ENCODE data around the gene SYNE4.
"Not testable (repeated sequence)": the region's sequence is repeated elsewhere in the genome, so short reads cannot be mapped to it uniquely, and the experiment has no call there.

Gene SYNE4

DNA sequence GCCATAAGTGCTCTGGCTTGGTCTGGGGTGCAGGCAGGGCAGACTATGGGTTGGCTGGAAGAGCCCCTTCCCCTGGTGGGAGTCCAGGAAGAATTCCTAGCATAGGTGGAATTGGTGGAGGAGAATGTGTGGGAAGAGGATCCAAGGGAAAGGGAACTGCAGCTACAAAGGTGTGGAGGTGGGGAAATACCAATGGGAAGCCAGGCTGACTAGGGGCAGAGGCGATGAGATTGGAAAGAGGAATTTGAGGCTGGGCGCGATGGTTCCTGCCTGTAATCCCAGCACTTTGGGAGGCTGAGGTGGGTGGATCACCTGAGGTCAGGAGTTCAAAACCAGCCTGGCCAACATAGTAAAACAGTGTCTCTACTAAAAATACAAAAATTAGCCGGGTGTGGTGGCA, 18.5 kb downstream of the SYNE4 start:
- no peak for DNase-seq (ENCODE audit: low read depth)

DNA sequence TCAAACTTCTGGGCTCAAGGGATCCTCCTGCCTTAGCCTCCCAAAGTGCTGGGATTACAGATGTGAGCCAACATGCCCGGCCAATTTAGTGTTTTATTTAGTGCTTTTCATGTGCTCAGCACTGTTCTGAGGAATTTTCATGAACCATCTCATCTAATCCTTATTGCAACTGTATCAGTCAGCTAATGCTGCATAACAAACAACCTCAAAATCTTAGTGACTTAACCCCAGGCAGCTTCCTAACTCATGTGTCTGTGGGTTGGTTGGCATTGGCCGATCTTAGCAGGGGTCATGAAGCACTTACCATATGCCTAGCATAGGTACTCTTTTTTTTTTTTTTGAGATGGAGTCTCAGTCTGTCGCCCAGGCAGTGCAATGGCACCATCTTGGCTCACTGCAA, 19.8 kb downstream of the SYNE4 start:
- no peak for DNase-seq (ENCODE audit: low read depth)

DNA sequence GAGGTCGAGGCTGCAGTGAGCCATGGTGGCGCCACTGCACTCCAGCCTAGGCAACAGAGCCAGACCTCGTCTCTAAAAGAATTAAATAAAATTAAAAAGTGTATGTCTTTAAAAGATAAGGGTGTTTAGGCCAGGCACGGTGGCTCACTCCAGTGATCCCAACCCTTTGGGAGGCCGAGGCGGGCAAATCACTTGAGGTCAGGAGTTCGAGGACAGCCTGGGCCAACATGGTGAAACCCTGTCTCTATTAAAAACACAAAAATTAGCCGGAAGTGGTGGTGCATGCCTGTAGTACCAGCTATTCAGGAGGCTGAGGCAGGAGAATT, 21.1 kb downstream of the SYNE4 start:
- no peak for DNase-seq (ENCODE audit: low read depth)

DNA sequence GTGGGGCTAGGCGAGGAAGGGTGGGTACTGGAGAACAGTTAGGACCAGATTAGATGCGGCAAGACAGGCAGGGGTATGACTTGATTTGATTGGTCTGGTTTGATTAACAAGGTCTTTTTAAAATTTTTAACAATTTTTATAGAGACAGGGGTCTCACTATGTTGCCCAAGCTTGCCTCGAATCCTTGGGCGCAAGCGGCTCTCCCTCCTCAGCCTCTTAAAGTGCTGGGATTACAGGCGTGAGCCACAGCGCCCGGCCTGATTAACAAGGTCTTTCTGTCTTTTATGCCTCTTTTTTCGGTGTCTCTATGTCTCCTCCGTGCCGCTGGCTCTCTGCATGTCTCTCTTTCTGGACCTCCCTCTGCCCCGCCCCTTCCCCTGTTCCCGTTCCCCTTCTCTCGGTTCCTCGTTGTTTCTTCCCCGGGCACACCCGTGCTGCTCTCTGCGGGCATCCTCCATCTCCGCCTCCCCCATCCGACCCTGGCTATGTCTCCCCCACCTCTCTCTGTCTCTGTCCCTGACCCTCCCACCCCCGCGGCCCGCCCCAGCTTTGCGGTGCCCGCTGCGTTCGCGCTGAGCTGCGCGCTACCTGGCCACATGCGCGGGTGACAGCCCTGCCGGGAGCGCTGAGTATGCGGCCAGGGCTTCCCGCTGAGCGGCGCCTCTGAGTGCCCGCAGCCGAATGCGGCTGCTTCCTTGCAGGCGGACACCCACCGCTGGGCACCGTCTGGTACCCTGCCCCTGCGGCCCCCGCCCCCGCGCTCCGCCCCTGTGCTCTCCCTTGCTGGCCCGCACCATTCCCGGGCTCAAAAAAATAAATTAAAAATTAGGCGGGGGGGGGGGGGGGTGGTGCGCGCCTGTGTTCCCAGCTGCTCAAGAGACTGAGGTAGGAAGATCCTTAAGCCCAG, 21.7 kb downstream of the SYNE4 start:
- no peak for DNase-seq (ENCODE audit: low read depth)

DNA sequence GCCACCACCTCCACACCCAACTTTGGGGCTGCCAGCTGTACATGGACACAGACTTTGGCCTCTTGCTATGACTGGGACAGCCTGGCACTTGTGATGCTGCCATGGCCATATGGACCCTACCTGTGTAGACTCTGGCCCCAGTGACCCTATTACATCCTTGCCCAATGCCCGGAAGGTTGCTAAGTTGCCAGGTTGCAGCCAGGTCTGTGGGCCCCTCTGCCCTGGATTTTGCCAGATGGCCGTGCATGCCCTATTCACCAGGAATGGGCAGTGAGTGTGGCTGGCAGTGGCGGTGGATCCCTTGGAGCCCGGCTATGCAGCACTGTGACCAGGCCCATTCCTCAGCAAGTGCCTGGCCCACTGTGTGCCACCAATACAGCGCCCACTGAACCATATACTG, 22.5 kb downstream of the SYNE4 start:
- DNase-seq (ENCODE audit: low read depth): no peak

DNA sequence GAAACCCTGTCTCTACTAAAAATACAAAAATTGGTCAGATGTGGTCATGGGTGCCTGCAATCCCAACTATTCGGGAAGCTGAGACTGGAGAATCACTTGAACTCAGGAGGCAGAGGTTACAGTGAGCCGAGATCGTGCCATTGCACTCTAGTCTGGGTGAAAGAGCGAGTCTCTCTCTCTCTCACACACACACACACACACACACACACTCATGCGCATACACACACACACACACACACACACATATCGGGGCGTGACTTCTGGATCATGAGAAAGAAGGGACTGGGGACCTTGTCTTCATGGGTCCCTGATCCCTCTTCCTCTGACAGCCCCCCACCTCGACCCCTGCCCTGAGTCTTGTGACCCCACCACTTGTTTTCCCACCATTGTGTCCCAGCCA, 25.4 kb downstream of the SYNE4 start:
- DNase-seq (ENCODE audit: low read depth): no peak

DNA sequence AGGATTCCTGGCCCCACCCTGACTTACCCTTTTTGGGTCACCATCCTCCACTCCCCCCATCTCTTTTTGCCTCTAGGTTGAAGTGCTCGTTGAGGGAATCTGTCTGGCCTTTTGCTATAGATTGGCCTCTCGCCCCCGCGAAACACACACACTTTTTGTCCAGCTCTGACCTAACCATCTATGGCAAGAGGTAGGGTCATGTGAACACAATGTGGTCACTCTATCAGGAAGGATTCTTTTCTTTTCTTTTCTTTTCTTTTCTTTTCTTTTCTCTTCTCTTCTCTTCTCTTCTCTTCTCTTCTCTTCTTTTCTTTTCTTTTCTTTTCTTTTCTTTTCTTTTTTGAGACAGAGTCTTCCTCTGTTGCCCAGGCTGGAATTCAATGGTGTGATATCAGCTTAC, 27.6 kb downstream of the SYNE4 start:
- not testable (repeated sequence) for DNase-seq (ENCODE audit: low read depth)

DNA sequence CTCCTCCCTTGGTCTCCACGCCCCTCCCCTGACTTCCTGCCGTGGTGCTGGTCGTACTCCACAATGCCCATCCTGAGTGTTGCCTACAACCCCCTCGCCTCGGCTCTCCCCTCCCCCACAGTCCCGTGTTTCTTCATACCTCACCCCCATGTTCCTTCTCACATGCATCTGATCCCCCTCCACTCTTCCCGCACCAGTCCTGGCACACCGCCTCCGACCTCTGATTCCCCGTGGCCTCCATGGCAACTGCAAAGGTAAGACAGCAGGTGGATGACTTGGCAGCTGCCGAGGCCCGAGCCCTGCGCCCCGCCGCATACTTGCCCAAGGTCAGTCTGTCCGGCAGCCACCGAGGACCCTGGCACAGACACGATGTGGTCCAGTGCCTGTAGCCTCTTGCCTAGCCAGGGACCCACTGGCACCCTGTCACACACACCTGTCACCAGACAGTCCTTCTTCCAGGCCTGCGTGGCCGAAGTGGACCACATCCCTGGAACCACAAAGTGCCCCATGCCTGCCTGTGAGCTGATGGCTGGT, 29.7 kb downstream of the SYNE4 start:
- DNase-seq (ENCODE audit: low read depth): no peak

DNA sequence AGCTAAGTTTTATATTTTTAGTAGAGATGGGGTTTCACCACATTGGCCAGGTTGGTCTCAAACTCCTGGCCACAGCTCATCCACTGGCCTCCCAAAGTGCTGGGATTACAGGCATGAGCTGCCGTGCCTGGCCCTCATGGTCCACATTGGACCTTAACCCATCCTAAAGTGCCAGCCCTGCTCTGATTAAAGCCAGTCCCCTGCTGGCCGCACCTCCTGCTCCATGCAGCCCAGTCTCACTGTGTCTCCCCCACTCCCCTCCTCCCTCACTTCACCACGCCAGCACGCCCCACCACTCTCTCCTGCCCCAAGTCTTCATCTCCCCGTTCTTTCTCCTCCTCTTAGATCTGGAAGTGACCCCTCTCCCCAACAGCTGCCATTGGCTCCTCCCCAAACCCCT, 30.3 kb downstream of the SYNE4 start:
- no peak for DNase-seq (ENCODE audit: low read depth)

DNA sequence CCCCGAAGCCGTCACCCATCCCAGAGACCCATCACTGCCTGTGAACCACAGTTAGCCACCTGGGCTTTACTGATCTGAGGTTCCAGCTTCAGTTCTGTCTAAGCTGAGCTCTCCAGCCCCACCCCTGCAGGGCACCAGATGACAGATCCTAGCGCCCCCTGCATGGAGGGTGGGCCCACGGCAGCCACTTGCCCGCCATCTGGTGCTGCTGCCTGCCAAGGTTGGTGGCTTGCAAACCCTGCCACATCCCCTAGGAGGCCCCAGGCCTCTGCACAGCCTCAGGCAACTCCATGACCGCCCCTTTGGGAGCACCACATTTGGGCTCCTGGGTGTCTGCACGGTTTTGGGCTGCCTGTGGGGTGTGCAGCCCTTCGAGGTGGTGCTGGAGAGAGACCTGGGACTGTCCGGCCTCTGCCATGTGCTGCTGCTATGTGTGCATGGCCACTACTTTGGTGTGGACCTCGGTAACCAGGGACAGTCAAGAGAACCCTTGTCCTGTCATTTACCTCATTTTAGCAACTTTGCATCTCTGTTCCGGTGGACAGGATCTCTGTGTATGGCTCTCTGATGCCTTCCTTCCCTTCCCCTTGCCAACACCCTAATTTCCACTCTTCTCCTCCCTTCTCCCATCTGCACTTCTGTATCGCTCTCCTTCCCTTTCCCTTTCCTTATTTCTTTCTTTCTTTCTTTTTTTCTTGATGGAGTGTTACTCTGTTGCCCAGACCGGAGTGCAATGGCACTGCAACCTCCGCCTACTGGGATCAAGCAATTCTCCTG, 31.0 kb downstream of the SYNE4 start:
- no peak for DNase-seq (ENCODE audit: low read depth)

DNA sequence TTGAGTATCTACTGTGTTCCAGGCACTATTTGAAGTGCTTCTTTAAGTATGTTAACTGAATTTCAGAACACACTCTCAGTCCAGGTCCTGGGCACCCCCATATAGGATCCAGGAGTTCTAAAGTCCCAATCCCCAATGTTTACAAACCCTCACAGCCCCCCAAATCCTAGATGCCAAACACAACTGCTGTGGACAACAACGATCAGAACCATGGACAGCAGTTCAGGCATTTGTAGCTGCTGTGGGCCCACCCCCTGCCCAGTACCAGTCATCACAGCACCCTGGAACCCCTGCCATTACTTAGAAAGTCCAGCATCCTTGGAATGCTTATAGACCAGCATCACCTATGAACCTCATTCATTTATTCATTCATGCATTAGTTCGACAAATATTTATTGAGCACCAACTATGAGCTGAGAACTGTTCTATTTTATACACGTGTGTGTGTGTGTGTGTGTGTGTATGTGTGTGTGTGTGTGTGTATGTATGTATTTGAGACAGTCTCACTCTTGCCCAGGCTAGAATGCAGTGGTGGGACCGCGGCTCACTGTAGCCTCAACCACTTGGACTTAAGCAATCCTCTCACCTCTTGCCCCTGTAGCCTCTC, 32.9 kb downstream of the SYNE4 start:
- DNase-seq (ENCODE audit: low read depth): no peak

DNA sequence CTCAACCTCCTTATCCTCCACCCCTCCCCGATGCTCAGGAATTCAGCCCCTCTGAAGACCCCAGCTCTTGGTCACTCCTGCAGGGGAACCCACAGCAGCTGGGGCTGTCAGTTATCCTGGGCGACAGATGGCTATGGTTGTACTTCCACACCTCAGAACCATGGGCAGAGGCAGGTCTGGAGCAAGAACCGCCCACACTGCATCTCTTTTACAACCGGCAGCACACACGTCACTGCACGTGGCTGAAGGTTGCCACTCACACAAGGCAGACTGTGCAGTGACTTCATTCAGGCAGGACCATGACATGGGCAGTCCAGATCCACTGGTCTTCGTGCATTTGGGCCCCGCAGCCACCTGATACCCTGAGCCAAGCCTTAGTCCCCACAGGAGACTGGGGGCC, 35.1 kb downstream of the SYNE4 start:
- DNase-seq (ENCODE audit: low read depth): no peak

DNA sequence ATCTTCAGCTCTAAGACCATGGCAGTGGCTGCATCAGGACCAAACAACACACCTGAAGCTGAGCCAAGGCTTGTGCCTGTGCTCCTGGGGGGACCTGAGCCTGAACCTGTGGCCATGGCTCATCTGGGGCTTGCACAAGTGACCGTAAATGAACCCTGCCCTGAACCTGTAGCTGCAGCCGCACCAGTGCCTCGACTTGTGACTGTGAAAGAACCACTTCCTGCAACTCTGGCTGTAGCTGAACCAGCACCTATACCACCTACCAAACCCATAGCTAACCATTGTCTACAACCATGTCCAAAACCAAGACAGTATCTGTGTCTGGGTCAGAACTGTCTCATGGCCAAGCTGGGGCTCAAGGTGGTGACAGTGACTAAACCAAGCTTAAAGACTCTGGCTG, 41.8 kb downstream of the SYNE4 start:
- DNase-seq (ENCODE audit: low read depth): no peak

DNA sequence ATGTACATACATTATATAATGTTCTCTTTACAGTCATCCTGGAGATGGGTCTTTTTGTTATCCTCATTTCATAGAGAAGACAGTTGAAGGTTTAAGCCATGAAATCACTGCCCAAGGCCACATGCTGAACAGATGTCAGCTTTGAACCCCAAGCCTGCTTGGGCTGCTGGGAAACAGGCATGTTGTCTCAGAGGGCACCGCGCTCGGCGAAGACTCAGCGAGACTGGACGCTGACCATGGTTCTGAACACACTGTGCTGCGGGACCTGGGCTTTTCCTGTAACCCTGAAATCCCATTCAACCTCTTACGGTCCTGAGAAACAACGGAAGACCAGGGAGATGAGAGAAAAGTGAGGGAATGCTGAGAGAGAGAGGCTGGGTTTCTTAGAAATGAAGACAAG, 45.1 kb downstream of the SYNE4 start:
- DNase-seq (ENCODE audit: low read depth): no peak

DNA sequence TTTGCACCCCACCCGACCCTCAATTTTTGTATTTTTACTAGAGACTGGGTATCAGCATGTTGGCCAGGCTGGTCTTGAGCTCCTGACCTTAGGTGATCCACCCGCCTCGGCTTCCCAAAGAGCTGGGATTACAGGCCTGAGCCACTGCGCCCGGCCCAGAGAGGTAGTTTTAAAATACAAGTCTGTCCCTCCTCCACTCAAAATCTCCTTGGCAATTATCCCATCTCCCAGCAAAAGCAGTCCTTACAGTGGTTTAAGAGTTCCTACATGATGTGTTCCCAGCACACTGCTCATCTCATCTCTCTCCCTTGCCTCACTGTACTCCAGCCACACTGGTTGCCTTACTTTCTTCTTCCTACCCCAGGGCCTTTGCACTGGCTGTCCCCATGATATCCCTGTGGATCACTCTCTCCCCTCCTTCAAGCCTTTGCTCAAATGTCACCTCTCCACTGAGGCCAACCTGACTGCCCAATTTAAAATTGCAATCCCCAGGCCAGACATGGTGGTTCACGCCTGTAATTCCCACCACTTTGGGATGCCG, 48.1 kb downstream of the SYNE4 start:
- DNase-seq (ENCODE audit: low read depth): no peak

DNA sequence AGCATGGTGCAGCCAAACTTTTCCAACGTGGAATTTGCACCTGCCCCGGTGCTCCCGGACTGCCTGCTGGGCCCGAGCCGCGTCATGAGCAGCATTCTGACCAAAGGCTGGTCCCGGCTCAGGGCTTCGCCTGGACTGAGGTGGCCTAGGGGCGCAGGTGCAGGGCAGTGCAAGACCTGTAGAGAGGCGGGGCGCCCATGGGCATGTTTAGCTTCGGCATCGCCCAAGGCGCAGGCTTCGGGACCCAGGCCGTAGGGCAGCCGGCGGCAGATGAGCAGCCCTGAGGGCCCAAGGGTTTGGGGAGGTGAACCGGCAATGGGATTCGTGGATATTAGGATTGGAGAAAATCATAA, 48.7 kb downstream of the SYNE4 start:
- DNase-seq (ENCODE audit: low read depth): no peak

DNA sequence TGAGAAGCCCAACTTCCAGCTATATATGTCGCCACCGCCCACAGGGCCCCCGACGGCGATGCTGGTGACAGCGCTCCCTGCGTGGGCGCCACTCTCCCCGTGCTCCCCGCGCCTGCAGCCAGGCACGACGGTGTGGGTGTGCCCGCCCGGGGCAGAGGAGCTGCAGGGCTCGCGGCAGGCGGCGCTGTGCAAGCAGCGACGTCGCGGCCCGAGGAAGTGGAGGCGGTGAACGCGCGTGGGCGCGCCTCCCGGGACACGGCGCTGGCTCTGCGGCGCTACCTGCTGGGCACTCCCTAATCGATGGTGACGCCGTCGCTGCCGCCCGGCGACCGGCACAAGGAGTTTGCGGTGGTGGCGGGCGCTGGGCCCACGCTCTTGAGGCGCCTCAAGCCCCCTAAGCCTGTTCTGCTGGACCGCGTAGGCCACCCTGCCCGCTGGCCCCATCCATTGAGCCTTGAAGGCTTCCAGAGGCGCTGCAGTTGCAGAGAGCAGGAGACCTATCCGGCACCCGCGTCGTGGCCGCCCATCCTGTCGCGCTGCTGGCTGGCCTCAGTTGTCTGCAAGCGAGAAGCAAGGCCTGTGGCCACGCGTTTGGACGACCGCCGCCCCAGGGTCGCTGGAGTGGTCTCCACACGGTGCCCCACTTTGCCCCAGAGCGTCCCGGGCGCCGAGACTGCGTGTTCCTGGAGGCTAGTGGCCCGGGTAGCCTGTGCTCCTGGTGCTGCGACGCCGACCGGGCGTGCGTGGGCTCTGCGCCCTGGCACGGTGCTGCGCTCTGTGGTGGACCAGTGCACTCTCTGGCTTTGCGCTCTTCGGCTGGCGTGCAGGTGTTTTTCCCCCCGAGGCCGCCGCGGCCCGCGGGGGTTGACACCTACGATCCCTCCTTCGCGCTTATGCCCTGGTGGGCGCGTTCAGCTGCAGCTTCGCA, 49.3 kb downstream of the SYNE4 start:
- peak; percentile 52 for DNase-seq (ENCODE audit: low read depth)

DNA sequence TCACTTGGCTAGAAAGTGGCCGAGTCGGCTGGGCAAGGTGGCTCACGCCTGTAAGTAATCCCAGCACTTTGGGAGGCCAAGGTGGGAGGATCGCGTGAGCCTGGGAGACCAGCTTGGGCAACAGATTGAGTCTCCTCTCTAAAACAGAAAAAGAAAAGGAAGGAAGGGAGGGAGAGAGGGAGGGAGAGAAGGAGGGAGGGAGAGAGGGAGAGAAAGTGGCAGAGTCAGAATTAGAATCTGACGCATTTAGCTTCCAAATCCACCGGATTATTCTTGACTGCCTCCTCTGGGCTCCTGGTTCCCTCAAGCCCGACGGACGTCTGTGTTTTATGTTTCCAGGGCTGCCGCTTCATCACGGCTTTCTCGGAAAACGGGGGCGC, 50.0 kb downstream of the SYNE4 start:
- no peak for DNase-seq (ENCODE audit: low read depth)

DNA sequence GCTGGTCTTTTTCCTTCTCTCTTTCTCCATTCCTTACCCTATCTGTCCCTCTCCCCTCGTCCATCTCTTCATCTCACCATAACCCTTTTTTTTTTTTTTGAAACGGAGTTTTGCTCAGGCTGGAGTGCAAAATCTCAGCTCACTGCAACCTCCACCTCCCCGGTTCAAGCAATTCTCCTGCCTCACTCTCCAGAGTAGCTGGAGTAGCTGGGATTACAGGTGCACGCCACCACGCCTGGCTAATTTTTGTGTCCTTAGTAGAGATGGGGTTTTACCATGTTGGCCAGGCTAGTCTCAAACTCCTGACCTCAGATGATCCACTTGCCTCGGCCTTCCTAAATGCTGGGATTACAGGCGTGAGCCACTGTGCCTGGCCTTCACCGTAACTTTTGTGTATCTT, 51.2 kb downstream of the SYNE4 start:
- not testable (repeated sequence) for DNase-seq (ENCODE audit: low read depth)

DNA sequence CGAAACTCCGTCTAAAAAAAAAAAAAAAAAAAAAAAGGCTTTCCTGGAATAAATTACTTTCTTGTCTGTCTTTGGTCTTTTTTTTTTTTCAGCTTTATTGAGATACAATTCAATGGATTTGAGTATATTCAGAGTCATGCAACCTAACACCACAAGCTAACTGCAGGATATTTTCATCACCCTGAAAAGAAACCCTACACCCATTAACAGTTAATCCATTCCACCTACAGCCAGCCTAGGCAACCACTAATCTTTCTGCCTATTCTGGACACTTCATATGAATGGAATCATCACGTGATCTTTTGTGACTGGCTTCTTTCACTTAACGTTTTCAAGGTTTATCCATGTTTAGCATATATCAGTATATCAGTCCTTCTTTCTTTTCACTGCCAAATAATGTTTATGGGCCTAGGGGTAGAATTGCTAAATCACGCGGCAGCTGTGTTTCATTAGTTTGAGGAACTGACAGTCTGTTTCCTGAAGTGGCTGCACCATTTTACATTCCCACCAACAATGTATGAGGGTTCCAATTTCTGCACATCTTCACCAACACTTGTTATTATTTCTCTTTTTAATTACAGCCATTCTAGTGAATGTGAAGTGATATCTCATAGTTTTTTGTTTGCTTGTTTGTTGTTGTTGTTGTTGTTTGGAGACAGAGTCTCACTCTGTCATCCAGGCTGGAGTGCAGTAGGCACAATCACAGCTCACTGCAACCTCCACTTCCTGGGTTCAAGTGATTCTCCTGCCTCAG, 52.6 kb downstream of the SYNE4 start:
- DNase-seq (ENCODE audit: low read depth): no peak

Measured in stimulated activated CD8-positive, alpha-beta memory T cell treated with anti-CD3 and anti-CD28 coated beads, Interleukin-15, amount 100 ng/mL, for 1 hour (primary cell).